EH (cell line): Measurements from ENCODE around the gene LRRC10.
"Not testable (repeated sequence)": the region's sequence is repeated elsewhere in the genome, so short reads cannot be mapped to it uniquely, and the experiment has no call there.

Experiments used
- DNase-seq: peaks from one replicate; pipeline ENCODE4 v3.0.0-alpha.2; 2015; ENCODE audit warnings: low read depth

LRRC10 gene

DNA sequence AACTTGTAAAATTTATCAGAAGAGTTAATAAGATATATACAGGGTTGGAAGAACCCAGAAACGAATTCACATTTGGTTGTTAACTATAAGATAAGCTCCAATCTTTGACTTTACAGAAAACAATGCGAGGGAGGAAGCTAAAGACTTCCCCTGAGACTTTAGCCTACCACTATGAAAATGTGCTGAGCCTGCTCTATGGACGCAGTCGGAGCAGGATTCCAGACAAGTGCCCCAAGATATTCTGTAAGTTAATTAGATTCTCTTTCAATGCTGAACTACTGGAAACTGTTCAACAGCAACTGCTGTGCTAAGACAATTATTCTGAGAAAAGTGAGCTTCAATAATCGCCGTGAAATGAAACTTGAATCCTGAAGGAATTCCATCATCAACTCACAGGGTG, 8.3 kb upstream of the LRRC10 start:
- no peak for DNase-seq

DNA sequence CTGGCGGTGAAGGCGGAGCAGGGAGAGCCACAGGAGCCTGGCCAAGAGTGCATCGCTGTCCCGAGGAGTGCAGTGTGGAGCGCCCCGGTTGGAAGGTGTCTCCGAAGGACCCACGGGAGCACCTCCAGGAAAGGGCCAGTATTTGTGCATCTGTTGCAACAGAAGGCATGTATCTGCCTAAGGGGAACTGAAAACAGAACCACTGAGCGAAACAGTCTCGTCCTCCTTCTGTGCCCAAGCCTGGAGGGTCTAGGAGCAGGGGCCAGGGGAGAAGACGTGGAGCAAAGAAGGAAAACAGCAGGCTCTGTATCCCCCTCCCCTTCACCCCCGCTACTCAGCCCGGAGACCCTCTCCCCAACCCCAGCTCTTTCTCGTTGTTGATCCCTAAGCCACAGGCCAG, 5.3 kb upstream of the LRRC10 start:
- no peak for DNase-seq

DNA sequence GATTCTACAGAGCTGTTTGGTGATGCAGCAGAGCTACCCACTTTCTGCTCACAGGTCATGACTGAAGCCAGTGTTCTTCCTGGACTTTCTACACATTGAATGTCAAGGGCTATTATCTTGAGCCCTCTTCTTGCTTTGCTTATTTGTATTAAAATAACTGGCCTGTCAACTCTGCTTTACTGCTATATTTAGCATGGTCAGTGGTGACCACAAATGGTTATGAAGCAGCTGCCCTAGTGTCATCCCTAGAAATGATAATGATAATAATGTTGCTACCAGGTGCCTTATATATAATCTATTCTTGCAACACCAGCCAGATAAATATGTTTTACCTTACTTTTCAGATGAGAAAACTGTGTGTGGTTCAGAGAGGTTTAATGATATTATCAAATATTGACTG, 2.6 kb upstream of the LRRC10 start:
- no peak for DNase-seq

DNA sequence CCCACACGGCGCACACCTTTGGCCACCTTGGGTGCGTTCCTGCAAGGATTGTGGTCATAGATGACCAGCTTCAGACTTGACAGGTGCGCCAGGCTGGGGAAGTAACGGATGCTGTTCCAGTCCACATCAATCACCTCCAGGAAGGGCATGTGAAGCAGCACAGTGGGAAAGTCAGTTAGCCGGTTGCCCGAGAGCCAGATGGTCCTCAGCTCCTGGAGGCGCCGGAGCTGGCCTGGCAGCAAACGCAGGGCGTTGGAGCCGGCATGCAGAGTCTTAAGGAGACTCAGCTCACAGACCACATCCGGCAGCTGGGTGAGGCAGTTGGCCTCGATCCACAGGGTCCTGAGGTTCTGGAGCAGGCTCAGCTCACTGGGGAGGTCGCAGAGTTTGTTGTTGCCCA, 581 bp downstream of the LRRC10 start:
- DNase-seq: no peak

DNA sequence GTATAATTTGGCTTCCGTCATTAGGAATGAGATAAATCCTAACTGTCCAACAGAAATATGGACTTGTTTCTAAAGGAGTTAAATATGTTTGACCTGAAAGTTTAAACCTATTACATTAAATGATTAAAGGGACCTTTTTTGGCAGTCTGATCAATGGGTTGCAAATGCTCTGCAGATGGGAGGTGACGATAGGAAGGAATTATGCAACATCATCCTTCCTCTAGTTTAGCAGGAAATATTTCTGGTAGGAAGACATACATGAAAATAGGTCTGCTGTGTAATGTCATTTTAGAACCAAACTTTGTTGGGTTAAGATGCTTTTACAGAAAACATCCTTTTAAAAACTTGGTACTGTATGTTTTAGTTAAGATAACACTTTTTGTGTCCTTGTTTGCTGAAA, 2.6 kb downstream of the LRRC10 start:
- no peak for DNase-seq

DNA sequence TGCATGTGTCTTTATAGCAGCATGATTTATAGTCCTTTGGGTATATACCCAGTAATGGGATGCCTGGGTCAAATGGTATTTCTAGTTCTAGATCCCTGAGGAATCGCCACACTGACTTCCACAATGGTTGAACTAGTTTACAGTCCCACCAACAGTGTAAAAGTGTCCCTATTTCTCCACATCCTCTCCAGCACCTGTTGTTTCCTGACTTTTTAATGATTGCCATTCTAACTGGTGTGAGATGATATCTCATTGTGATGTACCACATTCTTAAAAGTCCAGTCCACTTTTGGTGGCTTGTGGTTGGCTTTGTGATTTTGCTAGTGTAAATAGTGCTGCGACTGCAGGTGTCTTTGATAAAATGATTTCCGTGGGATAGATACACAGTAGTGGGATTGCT, 6.4 kb downstream of the LRRC10 start:
- not testable (repeated sequence) for DNase-seq

DNA sequence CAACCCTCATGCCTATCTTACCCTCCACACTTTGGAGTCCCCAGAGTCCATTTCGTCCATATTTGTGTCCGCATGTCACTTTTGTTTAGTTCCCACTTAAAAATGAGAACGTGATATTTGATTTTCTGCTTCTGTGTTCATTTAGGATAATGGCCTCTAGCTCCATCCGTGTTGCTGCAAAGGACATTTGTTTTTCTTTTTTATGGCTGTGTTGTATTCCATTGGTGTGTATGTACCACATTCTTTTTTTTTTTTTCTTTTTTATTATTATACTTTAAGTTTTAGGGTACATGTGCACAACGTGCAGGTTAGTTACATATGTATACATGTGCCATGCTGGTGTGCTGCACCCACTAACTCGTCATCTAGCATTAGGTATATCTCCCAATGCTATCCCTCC, 7.2 kb downstream of the LRRC10 start:
- not testable (repeated sequence) for DNase-seq

DNA sequence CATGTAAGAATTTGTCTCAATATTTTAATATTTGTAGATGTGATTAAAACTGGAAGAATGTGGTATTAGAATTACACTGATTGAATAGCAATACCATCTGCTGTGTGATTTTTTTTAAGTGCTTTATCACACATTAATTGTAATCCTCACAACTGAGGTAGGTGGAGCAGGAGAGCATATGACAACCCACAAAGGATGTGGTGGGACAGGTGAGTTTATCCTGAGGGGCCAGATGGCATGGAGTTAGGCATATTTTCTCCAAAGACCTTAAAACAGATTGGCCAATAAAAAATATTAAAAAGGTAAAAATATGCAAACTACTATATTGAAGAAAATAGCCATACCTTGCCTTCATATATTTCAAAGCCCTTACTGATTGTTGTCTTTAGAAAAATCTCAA, 7.8 kb downstream of the LRRC10 start:
- no peak for DNase-seq

DNA sequence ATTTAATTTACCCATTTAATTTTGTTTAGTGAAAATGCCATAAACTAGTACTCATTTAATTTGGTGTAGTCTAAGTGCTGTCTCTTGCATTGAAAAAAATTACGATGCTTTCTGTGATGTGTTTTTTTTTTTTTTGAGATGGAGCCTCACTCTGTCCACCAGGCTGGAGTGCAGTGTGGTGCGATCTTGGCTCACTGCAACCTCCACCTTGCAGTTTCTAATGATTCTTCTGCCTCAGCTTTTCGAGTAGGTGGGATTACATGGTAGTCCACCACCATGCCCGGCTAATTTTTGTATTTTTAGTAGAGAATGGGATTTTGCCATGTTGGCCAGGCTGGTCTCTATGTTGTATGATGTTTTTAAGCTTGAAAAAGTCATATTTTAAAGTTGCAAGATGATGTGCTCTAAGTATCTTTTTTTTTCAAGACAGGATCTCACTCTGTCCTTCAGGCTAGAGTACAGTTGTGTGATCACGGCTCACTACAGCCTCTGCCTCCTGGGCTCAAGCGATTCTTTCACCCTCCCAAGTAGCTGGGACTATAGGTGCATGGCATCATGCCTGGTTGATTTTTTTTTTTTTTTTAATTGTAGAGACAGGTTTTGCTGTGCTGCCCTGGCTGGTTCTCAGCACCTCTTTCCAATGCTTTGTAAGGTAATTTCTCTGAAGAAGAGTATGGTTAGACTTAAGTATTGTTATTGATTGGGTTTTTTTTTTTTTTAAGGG, 8.6 kb downstream of the LRRC10 start:
- DNase-seq: no peak

DNA sequence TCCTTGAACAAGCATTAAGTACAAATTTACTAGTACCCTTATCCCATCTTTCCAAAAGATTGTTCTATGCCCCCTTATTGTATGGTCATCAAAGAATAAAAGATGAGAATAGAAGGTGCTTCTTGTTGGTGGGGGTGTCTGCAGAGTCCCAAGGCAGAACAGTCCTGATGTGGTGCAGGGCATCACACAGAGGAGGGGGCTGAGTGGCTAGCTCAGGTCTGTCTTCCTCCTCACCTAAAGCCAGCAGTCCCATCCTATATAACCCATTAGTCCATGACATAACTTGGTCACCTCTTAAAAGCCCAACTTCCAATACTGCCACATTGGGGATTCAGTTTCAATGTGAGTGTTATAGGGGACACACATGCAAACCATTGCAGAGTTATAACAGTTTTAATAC, 9.9 kb downstream of the LRRC10 start:
- DNase-seq: no peak

DNA sequence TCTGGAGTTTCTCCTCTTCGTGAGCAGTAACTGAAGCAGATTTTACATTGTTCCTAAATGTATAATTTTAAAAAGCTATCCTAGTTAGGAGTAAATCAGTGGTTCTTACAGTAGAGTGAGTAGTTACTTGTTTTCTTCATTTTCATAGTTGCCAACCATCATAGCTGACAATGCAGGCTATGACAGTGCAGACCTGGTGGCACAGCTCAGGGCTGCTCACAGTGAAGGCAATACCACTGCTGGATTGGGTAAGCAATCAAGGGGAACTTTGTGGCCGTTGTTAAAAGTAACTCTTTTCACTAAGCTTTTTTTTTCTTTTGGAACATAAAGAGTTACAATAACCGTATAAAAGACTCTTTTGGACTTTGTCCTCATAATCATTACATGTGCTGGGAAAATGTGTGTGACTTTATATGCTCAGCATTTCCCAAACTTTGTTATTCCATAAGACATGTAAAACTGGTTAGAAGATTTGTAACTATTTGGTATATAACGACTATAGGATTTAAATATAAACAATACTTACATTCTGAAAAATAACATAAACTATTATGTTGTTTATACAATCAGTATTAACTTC, 12.4 kb downstream of the LRRC10 start:
- DNase-seq: no peak

DNA sequence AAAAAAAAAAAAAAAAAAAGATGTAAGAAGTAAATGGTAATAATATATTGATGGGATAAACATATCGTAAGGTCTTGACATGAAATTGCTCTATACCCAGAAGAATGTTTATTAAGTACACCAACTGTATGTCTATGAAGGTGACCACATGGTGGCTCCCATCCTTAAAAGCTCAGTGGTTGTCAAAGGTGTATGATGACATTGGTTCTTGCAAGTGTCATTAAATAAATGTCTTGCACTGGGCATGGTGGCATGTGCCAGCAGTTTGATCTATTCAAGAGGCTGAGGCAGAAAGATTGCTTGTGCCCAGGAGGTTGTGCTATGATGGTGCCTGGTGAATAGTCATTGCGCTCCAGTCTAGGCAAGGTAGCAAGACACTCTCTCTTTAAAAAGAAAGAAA, 15.0 kb downstream of the LRRC10 start:
- no peak for DNase-seq

DNA sequence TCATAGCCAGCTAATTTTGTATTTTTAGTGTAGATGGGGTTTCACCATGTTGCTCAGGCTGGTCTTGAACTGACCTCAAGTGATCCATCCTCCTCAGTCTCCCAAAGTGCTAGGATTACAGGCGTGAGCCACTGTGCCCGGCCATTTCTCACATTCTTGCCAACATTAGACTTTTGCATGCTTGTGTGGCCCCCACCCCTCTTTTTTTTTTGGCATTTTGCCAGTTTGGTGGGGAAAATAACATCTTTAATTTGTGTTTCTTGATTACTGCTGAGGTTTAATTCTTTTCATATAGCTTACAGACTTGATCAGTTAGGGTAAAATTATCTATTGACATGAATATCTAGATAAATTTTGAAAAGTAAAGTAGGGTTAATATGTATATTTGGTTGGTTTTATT, 21.6 kb downstream of the LRRC10 start:
- DNase-seq: no peak

DNA sequence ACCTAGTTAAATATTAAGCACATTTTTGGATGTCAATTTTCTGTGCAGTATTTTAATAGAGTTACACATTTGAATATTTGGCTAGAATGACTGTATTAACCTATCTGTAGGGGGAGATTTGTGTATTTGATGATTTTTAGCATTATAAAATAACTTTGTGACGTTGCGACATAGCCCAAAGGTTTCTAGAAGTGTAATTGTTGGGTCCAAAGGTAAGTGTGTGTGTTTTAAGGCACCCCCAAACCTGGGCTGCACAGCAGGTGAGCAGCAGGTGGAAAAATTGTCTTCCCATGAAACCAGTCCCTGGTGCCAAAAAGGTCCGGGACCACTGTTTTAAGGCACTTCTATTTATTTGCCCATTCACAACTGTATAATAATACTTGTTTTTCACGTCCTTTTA, 22.2 kb downstream of the LRRC10 start:
- DNase-seq: no peak

DNA sequence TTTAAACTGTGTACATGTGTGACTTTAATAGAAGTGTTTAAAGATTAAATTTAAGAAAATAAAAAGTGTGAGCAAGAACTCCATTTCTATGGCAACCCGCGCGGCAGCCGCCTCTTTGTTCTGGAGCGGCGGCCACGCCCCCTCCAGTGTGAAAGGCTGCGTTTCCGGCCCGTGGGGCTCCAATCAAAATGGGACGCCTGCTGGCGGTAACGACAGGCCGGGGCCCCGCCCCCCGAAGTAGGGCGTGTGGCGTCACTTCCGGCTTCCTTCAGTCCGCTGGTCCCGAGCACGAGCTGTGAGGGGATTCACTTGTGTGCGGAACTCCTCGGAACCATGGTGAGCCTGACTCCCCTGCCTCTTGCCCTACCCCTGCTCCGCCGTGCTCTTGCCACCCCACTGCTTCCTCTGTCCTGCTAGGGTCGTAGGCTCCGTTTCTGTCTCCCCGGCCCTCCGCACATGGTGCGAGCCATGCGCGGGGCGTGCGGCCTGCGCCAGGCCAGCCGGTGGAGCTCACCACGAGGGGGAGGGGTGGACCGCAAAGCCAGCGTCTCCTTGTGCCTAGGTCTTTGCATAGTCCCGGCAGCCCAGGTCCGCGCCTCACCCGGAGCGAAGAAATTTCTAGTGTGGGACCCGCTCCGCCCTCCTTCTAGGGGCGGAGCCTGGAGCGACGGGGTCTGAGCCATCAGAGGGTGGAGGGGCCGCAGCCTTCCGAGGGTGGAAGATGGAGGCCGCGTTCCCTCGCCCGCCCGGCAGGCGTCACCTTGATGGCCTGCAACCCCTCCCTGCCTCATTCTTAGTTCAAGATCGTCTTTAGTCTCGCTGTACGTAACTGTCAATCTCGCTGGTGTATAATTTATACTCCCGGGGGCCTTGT, 25.3 kb downstream of the LRRC10 start, which contains the start of gene CCT2:
TSS of gene CCT2 (plus strand) at position 271 of the 874 bp plus-strand sequence. CDS start at position 334, 63 bp downstream.
- peak; percentile 96 for DNase-seq

DNA sequence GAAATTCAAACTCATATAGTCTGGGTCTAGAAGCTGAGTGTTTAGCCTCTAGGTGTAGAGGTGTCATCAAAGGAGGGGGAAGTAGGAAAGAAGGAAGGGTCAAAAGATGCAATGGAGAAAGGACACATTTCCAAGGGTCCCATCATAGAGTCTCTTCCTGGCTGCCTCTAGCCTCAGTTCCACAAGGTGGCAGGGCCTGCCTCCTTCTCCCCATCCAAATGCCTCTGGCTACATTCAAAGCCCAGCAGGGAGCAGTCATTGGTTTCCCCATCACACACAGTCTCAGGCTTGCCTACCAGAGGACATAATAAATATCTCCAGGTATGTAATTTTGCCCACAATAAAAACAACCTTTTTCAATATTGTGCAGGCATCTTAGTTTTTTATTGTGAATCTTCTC, 27.5 kb downstream of the LRRC10 start:
- DNase-seq: peak; percentile 16

DNA sequence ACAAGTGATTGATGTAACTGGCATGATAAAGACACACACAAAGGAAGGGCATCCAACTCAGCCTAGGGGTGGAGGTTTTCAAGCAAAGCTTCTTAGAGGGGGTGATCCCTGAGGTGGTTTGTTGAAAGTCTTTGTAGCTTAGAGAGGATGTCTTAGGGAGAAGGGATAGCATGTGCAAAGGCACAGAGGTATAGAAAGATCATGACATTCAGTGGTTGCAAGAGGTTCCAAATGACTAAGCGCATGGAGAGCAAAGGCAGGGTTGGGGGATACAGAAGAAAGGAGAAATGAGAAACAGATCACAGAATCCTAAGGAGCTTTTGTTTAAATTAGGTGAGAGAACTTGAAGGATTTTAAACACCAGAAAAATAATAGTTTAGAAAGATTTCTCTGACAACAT, 30.6 kb downstream of the LRRC10 start:
- DNase-seq: no peak

DNA sequence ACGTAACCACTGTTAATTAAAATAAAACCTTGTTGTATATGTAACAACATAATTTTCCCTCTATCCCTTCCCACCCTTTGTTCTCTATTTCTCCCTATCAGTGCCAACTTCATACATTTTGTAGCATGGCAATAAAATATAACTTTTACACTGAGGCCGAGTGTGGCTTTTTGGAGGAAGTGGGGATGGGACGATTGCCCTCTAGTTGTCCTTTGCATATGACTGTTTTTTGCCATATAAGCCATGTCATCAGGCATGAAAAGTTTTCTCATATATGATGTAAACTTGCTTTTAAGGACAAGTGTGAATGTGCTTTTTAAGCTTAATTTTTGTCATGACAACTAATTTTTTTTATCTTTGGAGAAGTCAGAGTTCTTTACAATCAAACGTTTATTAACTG, 31.7 kb downstream of the LRRC10 start:
- DNase-seq: no peak

DNA sequence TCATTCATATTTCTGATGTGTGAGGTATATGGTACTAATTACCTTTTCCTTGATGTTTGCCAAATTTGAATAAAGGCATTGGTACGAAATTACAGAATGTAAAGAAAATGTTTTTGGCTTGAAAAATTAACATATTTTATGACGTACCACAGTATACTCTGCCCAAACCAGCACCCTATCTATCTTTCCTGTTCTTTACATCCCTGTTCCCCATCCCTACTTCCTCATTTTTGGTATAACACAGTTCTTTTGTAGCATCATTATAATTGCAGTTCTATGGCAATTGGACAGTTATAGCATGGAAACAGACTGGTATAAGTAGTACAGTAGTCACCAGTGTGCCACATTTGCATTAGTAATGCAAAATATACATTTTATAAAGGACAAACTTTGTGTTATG, 32.4 kb downstream of the LRRC10 start:
- no peak for DNase-seq

DNA sequence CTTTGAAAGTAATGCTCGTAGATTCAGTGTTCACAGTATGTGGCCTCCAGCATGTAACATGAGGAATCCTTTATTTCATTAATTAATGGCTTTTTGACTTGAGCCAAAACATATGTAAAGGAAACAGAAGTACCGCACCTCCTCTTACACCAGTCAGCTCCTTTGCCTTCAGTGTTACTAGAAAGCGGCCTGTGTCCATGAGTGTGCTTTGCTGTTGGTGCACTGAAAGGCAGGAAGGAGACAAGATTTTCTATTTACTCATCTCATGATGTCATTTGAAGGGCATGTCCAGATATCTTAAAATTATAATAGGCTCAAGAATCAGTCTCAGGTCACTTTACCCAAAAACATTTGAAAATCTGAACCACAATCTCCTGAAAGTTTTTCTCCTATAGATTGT, 35.4 kb downstream of the LRRC10 start:
- peak; percentile 62 for DNase-seq

DNA sequence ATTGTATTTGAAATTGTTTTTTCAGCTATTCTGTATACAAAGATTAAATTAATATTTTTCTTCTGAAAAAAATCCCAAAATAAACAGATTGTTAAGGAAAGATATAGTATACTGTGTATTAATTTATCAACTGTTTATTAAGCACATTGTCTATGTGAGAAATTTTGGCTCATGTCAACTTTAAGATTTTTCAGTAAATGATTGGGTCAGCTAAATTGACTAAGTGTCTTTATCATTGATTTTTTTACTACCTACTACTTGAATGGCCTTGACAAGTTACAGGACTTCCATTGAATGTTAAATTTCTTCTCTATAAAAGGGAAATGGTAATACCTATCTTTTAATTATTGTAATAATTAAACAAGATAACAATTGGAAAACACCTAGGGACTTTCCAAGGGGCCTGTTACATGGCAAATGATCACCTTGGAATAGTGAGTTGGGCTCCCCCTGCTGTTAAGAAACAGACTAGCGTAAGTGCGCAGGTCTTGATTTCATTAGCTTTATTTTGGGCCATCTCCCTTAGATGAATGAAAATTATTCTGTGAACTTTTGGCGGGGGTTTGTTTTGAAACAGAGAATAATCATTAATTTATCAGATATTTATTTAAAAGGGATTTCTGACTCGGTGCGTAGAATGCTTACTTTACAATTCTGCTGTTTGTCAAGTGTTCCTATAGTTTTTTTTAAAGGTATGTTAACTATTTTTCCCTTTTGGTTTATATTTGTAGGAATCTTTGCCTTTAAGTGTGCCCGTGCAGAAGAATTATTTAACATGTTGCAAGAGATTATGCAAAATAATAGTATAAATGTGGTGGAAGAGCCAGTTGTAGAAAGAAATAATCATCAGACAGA, 39.9 kb downstream of the LRRC10 start:
- peak; percentile 66 for DNase-seq

DNA sequence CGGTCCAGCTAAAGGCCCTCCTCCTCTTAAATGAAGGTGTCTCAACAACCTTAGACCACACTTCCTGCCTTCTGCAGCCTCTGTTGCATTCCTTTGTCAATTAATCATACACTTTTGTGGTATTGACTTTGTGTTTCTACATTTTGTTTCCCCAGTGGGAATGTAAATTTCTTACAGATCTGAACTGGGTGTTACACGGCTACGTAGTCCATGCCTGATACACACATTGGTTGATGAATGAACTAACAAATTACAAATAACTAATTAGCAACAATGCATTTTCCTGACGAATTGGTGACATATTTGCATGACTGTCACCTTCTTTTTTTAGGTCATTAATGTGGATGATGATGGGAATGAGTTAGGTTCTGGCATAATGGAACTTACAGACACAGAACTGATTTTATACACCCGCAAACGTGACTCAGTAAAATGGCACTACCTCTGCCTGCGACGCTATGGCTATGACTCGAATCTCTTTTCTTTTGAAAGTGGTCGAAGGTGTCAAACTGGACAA, 40.6 kb downstream of the LRRC10 start:
- DNase-seq: peak; percentile 91
